Measurements from ENCODE around the gene MYRIP.

The MYRIP gene

DNA sequence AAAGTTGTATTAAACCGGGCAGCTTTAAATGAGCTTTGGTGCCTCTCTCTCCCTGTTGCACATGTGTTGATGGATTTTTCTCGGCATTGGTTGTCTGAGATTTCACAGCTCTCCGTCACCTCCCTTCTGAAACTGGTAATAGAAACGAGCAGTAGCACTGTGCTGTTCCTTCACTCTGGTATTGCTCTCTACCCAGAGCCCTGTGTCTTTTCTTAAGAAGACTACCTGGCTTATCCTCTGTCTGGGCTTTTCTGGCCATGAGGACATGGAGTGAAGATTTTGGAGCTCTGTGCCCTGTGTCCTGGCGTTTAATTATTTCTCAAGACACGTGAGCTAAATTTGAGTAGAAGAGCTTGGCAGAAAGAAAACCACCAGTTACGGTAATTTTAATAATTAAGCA, 290.5 kb downstream of the MYRIP start:
- H2AFZ ChIP-seq (ENCODE audit: low read depth, low read length, severe bottlenecking), result no peak overlapping the region
- no peak overlapping the region for H3K9ac ChIP-seq (ENCODE audit: low read length)
- no peaks in the 10 kb centered on the region for H3K79me2 ChIP-seq (ENCODE audit: insufficient read depth, low read length)
- no peak overlapping the region for H3K27ac ChIP-seq (ENCODE audit: low read depth, low read length)
- no peaks in the 10 kb centered on the region for H3K36me3 ChIP-seq (ENCODE audit: low read length)
- H3K9me2 ChIP-seq (replicated peaks; ENCODE audit: insufficient read depth, low read length), result no peaks in the 10 kb centered on the region
- no peaks in the 10 kb centered on the region for H4K20me1 ChIP-seq (ENCODE audit: low read depth, low read length)
- H3F3A ChIP-seq (ENCODE audit: insufficient read depth), result no peaks in the 10 kb centered on the region
- no peak overlapping the region for H3K4me3 ChIP-seq (ENCODE audit: insufficient read depth, low read length, poor library complexity, severe bottlenecking)
- no peak for TF ChIP-seq EZH2phosphoT487 (conservative IDR thresholded peaks at IDR 0.05; ENCODE audit: low read length)
- TF ChIP-seq, protein P1, sequence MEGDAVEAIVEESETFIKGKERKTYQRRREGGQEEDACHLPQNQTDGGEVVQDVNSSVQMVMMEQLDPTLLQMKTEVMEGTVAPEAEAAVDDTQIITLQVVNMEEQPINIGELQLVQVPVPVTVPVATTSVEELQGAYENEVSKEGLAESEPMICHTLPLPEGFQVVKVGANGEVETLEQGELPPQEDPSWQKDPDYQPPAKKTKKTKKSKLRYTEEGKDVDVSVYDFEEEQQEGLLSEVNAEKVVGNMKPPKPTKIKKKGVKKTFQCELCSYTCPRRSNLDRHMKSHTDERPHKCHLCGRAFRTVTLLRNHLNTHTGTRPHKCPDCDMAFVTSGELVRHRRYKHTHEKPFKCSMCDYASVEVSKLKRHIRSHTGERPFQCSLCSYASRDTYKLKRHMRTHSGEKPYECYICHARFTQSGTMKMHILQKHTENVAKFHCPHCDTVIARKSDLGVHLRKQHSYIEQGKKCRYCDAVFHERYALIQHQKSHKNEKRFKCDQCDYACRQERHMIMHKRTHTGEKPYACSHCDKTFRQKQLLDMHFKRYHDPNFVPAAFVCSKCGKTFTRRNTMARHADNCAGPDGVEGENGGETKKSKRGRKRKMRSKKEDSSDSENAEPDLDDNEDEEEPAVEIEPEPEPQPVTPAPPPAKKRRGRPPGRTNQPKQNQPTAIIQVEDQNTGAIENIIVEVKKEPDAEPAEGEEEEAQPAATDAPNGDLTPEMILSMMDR (IDR thresholded peaks at IDR 0.05; ENCODE audit: insufficient read depth, low read length, poor library complexity, severe bottlenecking), result no peak
- H3K4me2 ChIP-seq (ENCODE audit: low read depth, low read length, poor library complexity, severe bottlenecking), result no peak overlapping the region
- H3K27me3 ChIP-seq (ENCODE audit: low read length), result no peaks in the 10 kb centered on the region
- H3K9me3 ChIP-seq (ENCODE audit: insufficient read depth, low read length), result no peaks in the 10 kb centered on the region

DNA sequence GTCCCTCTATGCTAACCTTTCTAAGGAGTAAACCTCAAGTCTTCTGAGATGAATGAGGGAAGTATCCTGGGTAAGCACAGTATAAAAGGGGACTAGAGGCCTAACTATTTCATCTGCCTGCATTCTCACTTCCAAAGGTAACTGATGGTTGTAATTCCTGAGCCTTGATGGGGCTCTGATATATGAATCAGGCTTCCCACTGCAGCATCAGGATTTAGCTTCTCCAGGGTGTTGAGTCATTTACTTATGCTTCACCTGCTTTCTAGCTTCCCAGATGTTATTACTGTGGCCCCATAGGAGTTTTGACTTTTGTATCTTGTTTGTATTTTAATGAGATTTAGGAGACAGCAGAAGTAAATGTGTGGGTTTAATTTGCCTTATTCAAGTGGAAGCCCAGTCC, 292.8 kb downstream of the MYRIP start:
- Histone ChIP-seq H4K20me1 (ENCODE audit: low read depth, low read length) (no peaks in the 10 kb centered on the region), H3K9me3 (ENCODE audit: insufficient read depth, low read length) (no peaks in the 10 kb centered on the region), H3K4me3 (ENCODE audit: insufficient read depth, low read length, poor library complexity, severe bottlenecking) (no peak overlapping the region), H3K9me2 (replicated peaks; ENCODE audit: insufficient read depth, low read length) (no peaks in the 10 kb centered on the region), H3K27me3 (ENCODE audit: low read length) (no peaks in the 10 kb centered on the region), H3K9ac (ENCODE audit: low read length) (no peak overlapping the region), H3K27ac (ENCODE audit: low read depth, low read length) (no peak overlapping the region), H3K36me3 (ENCODE audit: low read length) (no peaks in the 10 kb centered on the region), H3K79me2 (ENCODE audit: insufficient read depth, low read length) (no peaks in the 10 kb centered on the region), H2AFZ (ENCODE audit: low read depth, low read length, severe bottlenecking) (no peak overlapping the region), H3K4me2 (ENCODE audit: low read depth, low read length, poor library complexity, severe bottlenecking) (no peak overlapping the region), H3F3A (ENCODE audit: insufficient read depth) (no peaks in the 10 kb centered on the region)
- TF ChIP-seq, protein P1 (IDR thresholded peaks at IDR 0.05; ENCODE audit: insufficient read depth, low read length, poor library complexity, severe bottlenecking), result no peak
- TF ChIP-seq EZH2phosphoT487 (conservative IDR thresholded peaks at IDR 0.05; ENCODE audit: low read length), result no peak

- H3K4me2 ChIP-seq (ENCODE audit: low read depth, low read length, poor library complexity, severe bottlenecking), result no peak overlapping the region
Observed at GRCh38 chr3:40103829-40104228, 294.4 kb downstream of the MYRIP start.

More at GRCh38 chr3:40103829-40104228, 294.4 kb downstream of the MYRIP start:
- Histone ChIP-seq H3K36me3 (ENCODE audit: low read length) (no peaks in the 10 kb centered on the region), H3K79me2 (ENCODE audit: insufficient read depth, low read length) (no peaks in the 10 kb centered on the region), H3K4me3 (ENCODE audit: insufficient read depth, low read length, poor library complexity, severe bottlenecking) (no peak overlapping the region), H3K27me3 (ENCODE audit: low read length) (no peaks in the 10 kb centered on the region), H3F3A (ENCODE audit: insufficient read depth) (no peaks in the 10 kb centered on the region), H4K20me1 (ENCODE audit: low read depth, low read length) (no peaks in the 10 kb centered on the region), H2AFZ (ENCODE audit: low read depth, low read length, severe bottlenecking) (no peak overlapping the region), H3K9me3 (ENCODE audit: insufficient read depth, low read length) (no peaks in the 10 kb centered on the region), H3K9ac (ENCODE audit: low read length) (no peak overlapping the region), H3K27ac (ENCODE audit: low read depth, low read length) (no peak overlapping the region), H3K9me2 (replicated peaks; ENCODE audit: insufficient read depth, low read length) (no peaks in the 10 kb centered on the region)
- TF ChIP-seq EZH2phosphoT487 (conservative IDR thresholded peaks at IDR 0.05; ENCODE audit: low read length), result no peak
- TF ChIP-seq, protein P1 (IDR thresholded peaks at IDR 0.05; ENCODE audit: insufficient read depth, low read length, poor library complexity, severe bottlenecking), result no peak

All from SU-DHL-6 (cell line).